ENCODE measurements around the gene ASIC1.

ASIC1 gene

DNA sequence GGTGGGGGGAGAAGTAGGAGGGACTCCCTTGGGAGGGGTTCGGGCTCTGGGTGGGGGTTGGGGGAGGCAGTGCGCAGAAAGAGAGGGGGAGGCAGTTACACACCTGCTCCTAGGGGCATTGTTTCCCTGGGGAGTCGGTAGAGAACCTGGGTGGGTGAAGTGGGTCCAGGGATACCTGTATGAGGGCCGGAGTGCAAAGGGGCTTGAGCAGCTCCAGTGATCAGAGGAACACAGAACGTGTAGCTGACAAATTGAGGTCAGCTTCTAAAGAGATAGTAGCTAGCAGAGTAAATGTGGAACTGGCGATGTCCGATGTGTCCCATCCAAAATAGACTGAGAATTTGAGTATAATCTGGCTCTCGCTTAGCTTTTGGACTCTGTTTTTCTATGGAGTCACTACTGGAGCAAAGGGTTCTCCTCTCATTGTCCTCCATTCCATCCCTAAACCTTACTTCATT, 28.2 kb downstream of the ASIC1 start:
- DNase-seq, result peak; percentile 9

GRCh38 chr12:50086148-50086547, 28.8 kb downstream of the ASIC1 start:
- DNase-seq, result no peak

DNA sequence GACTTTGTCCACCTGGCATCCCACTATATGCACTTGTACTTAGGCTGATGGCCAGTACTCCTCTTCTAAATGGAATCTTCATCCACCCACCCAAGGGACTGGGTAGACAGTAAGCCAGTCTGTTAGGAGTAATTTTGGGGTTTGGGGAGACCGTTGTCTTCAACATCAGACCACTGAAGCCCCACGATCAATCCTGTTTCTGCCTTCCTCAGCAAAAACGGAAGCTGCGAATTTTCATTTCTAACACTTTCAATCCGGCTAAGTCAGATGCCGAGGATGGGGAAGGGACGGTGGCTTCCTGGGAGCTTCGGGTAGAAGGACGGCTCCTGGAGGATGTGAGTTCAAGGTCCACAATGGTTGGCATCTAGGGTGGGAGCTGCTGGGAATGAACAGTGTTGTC, 29.8 kb downstream of the ASIC1 start:
- no peak for DNase-seq

DNA sequence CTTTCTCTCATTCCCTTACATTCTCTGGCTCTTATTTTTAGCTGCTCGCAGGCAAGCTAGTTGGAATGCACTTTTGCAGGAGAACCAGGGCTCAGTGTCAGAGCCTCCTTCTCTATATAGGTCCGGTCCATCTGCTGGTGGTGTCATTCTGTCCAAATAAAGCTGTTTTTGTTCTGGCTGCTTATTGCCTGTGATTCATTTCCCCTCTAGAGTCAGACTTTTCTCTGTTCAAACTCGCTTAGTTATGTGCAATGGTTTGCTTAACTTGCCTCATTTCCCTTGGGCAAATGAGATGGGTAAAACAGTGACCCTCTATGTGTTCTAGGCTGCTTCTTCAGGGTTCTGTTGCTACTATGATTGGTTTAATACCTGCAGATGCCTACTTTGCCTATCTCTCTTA, 30.6 kb downstream of the ASIC1 start:
- DNase-seq, result no peak

- DNase-seq, result peak; percentile 68
These were observed 31.4 kb downstream of the ASIC1 start for GRCh38 chr12:50088577-50089335.

GRCh38 chr12:50089730-50090129, 32.3 kb downstream of the ASIC1 start:
- no peak for DNase-seq

- DNase-seq, result no peak
These were observed 33.0 kb downstream of the ASIC1 start for GRCh38 chr12:50090391-50090790.

DNA sequence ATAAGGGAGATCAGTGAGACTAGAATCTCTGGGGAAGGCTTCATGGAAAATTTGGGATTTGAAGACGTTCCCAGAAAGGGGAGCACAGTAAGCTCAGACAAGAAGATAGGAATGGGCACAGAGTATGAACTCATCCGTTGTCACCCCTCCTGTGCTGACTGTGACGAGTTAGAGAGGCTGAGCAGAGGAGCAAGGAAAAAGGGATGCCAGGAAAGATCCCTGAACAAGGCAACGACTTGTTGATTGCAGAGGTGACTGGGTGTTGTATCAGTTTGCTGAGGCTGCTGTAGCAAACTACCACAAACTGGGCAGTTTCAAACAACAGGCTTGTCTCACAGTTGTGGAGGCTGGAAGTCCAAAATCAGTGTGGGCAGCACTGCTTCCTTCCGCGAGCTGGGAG, 40.6 kb downstream of the ASIC1 start:
- DNase-seq, result no peak

- no peak for DNase-seq
These were observed 42.1 kb downstream of the ASIC1 start for GRCh38 chr12:50099302-50100008.

DNA sequence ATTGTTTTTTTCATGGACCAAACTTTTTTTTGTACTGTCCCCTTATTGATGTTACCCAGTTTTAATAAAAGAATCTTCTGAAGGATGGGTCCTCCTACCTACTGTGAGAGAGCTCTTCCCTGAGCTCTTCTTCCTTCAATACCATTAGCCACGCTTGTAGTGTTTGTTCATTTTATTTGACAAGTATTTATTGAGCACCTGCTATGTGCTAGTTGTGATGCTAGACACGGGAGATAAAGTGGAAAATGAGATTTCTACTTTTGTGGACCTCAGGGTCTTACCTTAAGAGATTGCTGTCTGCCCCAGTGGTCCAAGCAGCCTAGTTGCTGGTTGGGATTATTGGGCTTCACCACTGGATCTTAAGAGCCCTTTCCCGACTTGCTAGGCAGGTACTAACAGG, 43.2 kb downstream of the ASIC1 start:
- DNase-seq, result no peak

GRCh38 chr12:50101663-50102062, 44.3 kb downstream of the ASIC1 start:
- peak; percentile 14 for DNase-seq

DNA sequence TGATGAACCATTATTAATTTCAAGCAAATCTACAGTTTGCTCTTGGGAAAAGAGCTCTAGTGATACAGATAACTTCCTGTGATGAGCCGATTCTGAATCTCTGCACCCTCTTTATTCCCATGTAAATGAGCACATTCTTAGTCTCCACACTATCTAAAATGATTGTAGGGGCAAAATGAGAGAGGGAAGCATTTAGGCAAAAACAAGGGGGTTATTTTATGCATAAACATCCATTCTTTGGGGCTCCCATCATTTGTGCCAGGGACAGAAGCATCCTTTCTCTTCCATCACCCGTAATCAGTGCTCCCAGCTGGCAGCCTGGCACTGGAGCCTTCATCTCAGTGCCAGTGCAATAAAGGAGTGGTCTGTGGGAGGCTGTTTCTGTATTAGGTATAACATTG, 44.7 kb downstream of the ASIC1 start:
- no peak for DNase-seq

GRCh38 chr12:50102646-50103309, 45.4 kb downstream of the ASIC1 start:
- DNase-seq, result no peak

GRCh38 chr12:50103351-50103750, 46.0 kb downstream of the ASIC1 start:
- no peak for DNase-seq

- peak; percentile 78 for DNase-seq
These were observed 46.4 kb downstream of the ASIC1 start, which contains the start of gene GPD1 for GRCh38 chr12:50103767-50104321. TSS of gene GPD1 (plus strand) at chr12:50104008. CDS start at chr12:50104051, 43 bp downstream.

- DNase-seq, result no peak
These were observed 47.3 kb downstream of the ASIC1 start for GRCh38 chr12:50104417-50105366.

DNA sequence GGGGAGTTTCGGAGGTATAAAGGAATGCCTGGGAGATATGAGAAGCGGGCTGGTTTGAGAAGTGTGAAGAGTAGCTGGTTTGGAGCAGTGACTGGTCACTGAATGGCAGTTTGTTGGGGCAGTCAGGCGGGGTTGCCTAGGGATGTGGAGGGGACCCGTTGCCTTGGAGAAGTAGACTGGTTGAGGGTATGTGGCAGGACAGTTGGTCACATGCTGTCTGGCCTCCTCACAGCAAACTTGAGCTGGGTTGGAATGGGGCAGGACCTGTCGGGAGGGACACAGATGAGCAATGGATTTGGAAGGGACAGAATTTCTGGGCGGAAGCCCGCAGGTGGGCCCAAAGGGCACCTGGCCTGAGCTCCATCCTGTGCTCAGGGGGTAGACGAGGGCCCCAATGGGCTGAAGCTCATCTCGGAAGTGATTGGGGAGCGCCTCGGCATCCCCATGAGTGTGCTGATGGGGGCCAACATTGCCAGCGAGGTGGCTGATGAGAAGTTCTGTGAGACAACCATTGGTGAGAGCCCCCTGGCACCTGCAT, 48.6 kb downstream of the ASIC1 start:
- DNase-seq, result no peak

GRCh38 chr12:50106907-50107306, 49.5 kb downstream of the ASIC1 start:
- no peak for DNase-seq

DNA sequence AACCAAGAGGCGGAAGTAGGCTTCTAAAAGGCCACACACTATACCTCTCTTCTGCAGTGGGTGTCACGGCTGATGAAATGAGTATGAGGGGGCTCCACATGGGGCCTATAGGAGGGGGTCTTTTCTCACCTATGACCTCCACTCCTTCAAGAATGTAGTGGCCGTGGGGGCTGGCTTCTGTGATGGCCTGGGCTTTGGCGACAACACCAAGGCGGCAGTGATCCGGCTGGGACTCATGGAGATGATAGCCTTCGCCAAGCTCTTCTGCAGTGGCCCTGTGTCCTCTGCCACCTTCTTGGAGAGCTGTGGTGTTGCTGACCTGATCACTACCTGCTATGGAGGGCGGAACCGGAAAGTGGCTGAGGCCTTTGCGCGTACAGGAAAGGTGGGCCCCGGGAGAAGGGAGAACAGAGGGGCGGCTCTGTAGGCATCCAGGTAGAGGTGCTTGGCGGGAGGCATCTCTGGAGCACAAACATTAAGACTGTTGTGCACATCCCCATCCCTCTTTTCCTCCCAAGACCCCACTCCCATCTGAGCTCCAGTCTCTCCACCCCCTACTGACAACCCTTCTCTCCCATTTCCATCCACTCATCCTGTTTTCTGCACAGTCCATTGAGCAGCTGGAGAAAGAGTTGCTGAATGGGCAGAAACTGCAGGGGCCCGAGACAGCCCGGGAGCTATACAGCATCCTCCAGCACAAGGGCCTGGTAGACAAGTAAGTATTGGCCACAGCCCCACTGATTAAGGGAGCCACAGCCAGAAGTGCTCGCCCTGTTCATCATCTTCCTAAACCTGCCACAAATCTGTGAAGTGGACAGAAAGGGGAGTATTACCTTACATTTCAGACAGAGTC, 50.2 kb downstream of the ASIC1 start:
- DNase-seq, result no peak

DNA sequence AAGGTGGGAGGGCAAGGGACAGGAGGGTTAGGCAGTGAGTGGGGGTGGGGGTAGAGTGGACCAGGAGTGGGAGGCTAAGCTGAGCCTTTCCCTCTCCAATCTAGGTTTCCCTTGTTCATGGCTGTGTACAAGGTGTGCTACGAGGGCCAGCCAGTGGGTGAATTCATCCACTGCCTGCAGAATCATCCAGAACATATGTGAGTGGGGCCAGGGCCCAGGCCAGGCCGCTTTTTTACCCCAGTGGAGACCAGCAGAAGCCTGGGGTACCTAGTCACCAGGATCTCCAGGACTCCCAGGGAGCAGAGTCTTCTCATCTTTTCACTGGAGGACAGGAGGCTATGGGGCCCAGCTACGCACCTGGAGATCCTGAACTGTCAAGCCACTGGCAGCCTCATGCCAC, 51.9 kb downstream of the ASIC1 start:
- DNase-seq, result no peak

Data from hematopoietic multipotent progenitor cell treated with erythropoietin and hydrocortisone succinate and interleukin-3 and kit ligand, for 8 days (in vitro differentiated cells).